ENCODE results near the gene PAQR5. TPM values are rescaled to one million over a fixed set of nuclear protein-coding genes. Genes with fewer than 3 reads are reported as not detected.

PAQR5 gene, protein sequence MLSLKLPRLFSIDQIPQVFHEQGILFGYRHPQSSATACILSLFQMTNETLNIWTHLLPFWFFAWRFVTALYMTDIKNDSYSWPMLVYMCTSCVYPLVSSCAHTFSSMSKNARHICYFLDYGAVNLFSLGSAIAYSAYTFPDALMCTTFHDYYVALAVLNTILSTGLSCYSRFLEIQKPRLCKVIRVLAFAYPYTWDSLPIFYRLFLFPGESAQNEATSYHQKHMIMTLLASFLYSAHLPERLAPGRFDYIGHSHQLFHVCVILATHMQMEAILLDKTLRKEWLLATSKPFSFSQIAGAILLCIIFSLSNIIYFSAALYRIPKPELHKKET
- total RNA-seq (2021; ENCODE audit: unreplicated experiment) (2.0 TPM), Bru-seq, nascent RNA (percentile 31 among the genes with signal in this experiment), BruChase-seq, experiment 1, labeled RNA remaining after a 2-hour chase (percentile 31 among the genes with signal in this experiment), BruChase-seq, experiment 2, labeled RNA remaining after a 6-hour chase (percentile 34 among the genes with signal in this experiment)
- polyA plus RNA-seq (2012; ENCODE audit: insufficient read length), result 1.6 TPM
- long read RNA-seq, partial matches to known transcripts, result 2 of 4 reads
- long read RNA-seq, other reads (novel, unspliced or antisense), result 2 of 4 reads

GRCh38 chr15:69298697-69299441 lies at the start of gene PAQR5:
TSS of gene PAQR5 (plus strand) at chr15:69298912. CDS start at chr15:69360081, 61,169 bp downstream.
- no peak for DNase-seq (ENCODE audit: low read depth, low spot score)
- H3K4me3 ChIP-seq (ENCODE audit: low read depth in 2 of 2, low read length in 2 of 2), result peak within 1 kb of the TSS; percentile 39 to 54
- POLR2A ChIA-PET, result no interaction called here
- H3K27me3 ChIP-seq (ENCODE audit: control insufficient read depth, insufficient read depth, low read length), result peaks cover 5% of the 10 kb centered on the region
- no peaks in the 10 kb centered on the region for H3K36me3 ChIP-seq (ENCODE audit: control insufficient read depth, insufficient read depth, low read length)
- H3K4me1 ChIP-seq (ENCODE audit: control insufficient read depth, insufficient read depth, low read length), result peaks cover 3% of the 10 kb centered on the region; the same call in 1 of the 2 replicates
- BruUV-seq (replicated peaks), result no TSS peak
- TF ChIP-seq, protein P1, sequence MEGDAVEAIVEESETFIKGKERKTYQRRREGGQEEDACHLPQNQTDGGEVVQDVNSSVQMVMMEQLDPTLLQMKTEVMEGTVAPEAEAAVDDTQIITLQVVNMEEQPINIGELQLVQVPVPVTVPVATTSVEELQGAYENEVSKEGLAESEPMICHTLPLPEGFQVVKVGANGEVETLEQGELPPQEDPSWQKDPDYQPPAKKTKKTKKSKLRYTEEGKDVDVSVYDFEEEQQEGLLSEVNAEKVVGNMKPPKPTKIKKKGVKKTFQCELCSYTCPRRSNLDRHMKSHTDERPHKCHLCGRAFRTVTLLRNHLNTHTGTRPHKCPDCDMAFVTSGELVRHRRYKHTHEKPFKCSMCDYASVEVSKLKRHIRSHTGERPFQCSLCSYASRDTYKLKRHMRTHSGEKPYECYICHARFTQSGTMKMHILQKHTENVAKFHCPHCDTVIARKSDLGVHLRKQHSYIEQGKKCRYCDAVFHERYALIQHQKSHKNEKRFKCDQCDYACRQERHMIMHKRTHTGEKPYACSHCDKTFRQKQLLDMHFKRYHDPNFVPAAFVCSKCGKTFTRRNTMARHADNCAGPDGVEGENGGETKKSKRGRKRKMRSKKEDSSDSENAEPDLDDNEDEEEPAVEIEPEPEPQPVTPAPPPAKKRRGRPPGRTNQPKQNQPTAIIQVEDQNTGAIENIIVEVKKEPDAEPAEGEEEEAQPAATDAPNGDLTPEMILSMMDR (IDR thresholded peaks at IDR 0.05), result no peak
- no peak for TF ChIP-seq TCF7L2 (IDR thresholded peaks at IDR 0.05; ENCODE audit: low read depth, low read length)
- ATAC-seq, result peak; percentile 84
- intact Hi-C loops (cut with micrococcal nuclease; ENCODE audit: unreplicated experiment) (no loop called here), in situ Hi-C loops (cut with HindIII; ENCODE audit: low pct_unique_long_range_greater_than_20kb, low sequenced_read_pairs) (no loop called here)
- H3K9me3 ChIP-seq (ENCODE audit: control insufficient read depth, insufficient read depth, low read depth, low read length), result no peaks in the 10 kb centered on the region
- CTCF ChIA-PET, result interaction anchor here (0.8 kb wide), 1 partner anchor 1046 kb away, joined by 3 read pairs; no protein-coding TSS in a partner anchor
- H3K27ac ChIP-seq (ENCODE audit: low read length), result no peak within 1 kb of the TSS

DNA sequence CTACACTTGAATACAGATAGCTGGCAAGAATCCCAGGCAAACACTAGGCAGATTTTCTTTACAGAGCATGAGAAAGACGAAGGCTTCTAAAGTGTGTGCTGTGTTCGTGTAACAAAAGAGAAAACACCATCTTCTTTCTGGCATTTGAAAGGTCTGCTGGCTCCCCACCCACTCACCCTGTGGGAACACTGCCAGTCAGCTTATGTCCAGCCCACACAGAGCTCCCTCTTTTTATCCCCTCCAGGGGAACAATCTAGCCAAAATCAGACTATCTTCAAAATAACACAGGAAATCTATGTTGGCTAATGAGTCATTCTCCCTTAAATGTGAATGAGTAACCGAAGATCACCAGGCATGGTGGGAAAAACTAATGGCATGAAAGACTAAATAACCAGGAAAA lies 45.6 kb upstream of the PAQR5 start:
- H3K27me3 ChIP-seq (ENCODE audit: control insufficient read depth, insufficient read depth, low read length), result no peaks in the 10 kb centered on the region
- ChIA-PET CTCF (no interaction called here), POLR2A (no interaction called here)
- intact Hi-C loops (cut with micrococcal nuclease; ENCODE audit: unreplicated experiment) (no loop called here), in situ Hi-C loops (cut with HindIII; ENCODE audit: low pct_unique_long_range_greater_than_20kb, low sequenced_read_pairs) (no loop called here)
- H3K36me3 ChIP-seq (ENCODE audit: control insufficient read depth, insufficient read depth, low read length), result no peaks in the 10 kb centered on the region
- no peak for DNase-seq (ENCODE audit: low read depth, low spot score)
- H3K9me3 ChIP-seq (ENCODE audit: control insufficient read depth, insufficient read depth, low read depth, low read length), result no peaks in the 10 kb centered on the region
- H3K4me3 ChIP-seq (ENCODE audit: low read depth in 2 of 2, low read length in 2 of 2), result no peak overlapping the region
- no peak for ATAC-seq
- BruUV-seq (replicated peaks), result no TSS peak
- TF ChIP-seq, protein P1 (IDR thresholded peaks at IDR 0.05), result no peak
- TF ChIP-seq POLR2AphosphoS5 (IDR thresholded peaks at IDR 0.05; ENCODE audit: low read depth, low read length) (no peak), SIN3A (IDR thresholded peaks at IDR 0.05; ENCODE audit: borderline replicate concordance, insufficient read depth, low read depth, low read length) (no peak), TCF7L2 (IDR thresholded peaks at IDR 0.05; ENCODE audit: low read depth, low read length) (no peak)
- TF ChIP-seq, protein P2, sequence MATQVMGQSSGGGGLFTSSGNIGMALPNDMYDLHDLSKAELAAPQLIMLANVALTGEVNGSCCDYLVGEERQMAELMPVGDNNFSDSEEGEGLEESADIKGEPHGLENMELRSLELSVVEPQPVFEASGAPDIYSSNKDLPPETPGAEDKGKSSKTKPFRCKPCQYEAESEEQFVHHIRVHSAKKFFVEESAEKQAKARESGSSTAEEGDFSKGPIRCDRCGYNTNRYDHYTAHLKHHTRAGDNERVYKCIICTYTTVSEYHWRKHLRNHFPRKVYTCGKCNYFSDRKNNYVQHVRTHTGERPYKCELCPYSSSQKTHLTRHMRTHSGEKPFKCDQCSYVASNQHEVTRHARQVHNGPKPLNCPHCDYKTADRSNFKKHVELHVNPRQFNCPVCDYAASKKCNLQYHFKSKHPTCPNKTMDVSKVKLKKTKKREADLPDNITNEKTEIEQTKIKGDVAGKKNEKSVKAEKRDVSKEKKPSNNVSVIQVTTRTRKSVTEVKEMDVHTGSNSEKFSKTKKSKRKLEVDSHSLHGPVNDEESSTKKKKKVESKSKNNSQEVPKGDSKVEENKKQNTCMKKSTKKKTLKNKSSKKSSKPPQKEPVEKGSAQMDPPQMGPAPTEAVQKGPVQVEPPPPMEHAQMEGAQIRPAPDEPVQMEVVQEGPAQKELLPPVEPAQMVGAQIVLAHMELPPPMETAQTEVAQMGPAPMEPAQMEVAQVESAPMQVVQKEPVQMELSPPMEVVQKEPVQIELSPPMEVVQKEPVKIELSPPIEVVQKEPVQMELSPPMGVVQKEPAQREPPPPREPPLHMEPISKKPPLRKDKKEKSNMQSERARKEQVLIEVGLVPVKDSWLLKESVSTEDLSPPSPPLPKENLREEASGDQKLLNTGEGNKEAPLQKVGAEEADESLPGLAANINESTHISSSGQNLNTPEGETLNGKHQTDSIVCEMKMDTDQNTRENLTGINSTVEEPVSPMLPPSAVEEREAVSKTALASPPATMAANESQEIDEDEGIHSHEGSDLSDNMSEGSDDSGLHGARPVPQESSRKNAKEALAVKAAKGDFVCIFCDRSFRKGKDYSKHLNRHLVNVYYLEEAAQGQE (IDR thresholded peaks at IDR 0.05; ENCODE audit: insufficient read depth in 1 of 2, low read depth in 2 of 2, low read length in 1 of 2), result no peak
- no peaks in the 10 kb centered on the region for H3K4me1 ChIP-seq (ENCODE audit: control insufficient read depth, insufficient read depth, low read length)
- H3K27ac ChIP-seq (ENCODE audit: low read length), result no peak overlapping the region
